Osteocyte (in vitro differentiated cells): ENCODE measurements around the gene AREL1. TPM values are rescaled to one million over a fixed set of nuclear protein-coding genes. Genes with fewer than 3 reads are reported as not detected.

Experiments
- DNase-seq: peaks from one replicate; pipeline ENCODE4 v3.0.0; 2021; ENCODE audit warnings: mixed read lengths; ENCODE audit not compliant: unreplicated experiment; ENCODE audit errors: extremely low spot score
- H3K27ac Mint-ChIP-seq: one replicate; pipeline ENCODE4 v1.8.0; 2021; ENCODE audit warnings: mild to moderate bottlenecking, mixed read lengths; ENCODE audit not compliant: unreplicated experiment
- H3K27me3 Mint-ChIP-seq: one replicate; pipeline ENCODE4 v1.8.0; 2021; ENCODE audit warnings: mixed read lengths; ENCODE audit not compliant: unreplicated experiment
- H3K36me3 Mint-ChIP-seq: one replicate; pipeline ENCODE4 v1.8.0; 2021; ENCODE audit warnings: mixed read lengths; ENCODE audit not compliant: unreplicated experiment
- H3K4me1 Mint-ChIP-seq: one replicate; pipeline ENCODE4 v1.8.0; 2021; ENCODE audit warnings: mixed read lengths; ENCODE audit not compliant: unreplicated experiment
- H3K4me3 Mint-ChIP-seq: one replicate; pipeline ENCODE4 v1.8.0; 2021; ENCODE audit warnings: mild to moderate bottlenecking, moderate library complexity, mixed read lengths; ENCODE audit not compliant: unreplicated experiment
- H3K9me3 Mint-ChIP-seq: one replicate; pipeline ENCODE4 v1.8.0; 2021; ENCODE audit warnings: mixed read lengths; ENCODE audit not compliant: unreplicated experiment
- CTCF ChIP-seq: fragments of 200-600 bp; sonication (generic); IDR thresholded peaks from 2 replicates; pipeline ENCODE4 v1.5.0; 2021; ENCODE audit warnings: antibody characterized with exemption, mild to moderate bottlenecking, moderate library complexity
- total RNA-seq: library from RNA; stranded (reverse); gene quantifications from 2 replicates; pipeline ENCODE4 v1.2.1, GENCODE V29; 2021

Gene AREL1
- total RNA-seq, 1 donor from 2014 or later = 45.6 TPM

GRCh38 chr14:74656964-74657363 lies 55.9 kb downstream of the AREL1 start:
- peaks cover 20% of the 10 kb centered on the region for H3K36me3 Mint-ChIP-seq
- DNase-seq = no peak
- H3K27me3 Mint-ChIP-seq = no peaks in the 10 kb centered on the region
- TF ChIP-seq CTCF = no peak
- no peak overlapping the region for H3K4me3 Mint-ChIP-seq
- H3K4me1 Mint-ChIP-seq = peaks cover 65% of the 10 kb centered on the region
- no peak overlapping the region for H3K27ac Mint-ChIP-seq
- H3K9me3 Mint-ChIP-seq = no peaks in the 10 kb centered on the region

DNA sequence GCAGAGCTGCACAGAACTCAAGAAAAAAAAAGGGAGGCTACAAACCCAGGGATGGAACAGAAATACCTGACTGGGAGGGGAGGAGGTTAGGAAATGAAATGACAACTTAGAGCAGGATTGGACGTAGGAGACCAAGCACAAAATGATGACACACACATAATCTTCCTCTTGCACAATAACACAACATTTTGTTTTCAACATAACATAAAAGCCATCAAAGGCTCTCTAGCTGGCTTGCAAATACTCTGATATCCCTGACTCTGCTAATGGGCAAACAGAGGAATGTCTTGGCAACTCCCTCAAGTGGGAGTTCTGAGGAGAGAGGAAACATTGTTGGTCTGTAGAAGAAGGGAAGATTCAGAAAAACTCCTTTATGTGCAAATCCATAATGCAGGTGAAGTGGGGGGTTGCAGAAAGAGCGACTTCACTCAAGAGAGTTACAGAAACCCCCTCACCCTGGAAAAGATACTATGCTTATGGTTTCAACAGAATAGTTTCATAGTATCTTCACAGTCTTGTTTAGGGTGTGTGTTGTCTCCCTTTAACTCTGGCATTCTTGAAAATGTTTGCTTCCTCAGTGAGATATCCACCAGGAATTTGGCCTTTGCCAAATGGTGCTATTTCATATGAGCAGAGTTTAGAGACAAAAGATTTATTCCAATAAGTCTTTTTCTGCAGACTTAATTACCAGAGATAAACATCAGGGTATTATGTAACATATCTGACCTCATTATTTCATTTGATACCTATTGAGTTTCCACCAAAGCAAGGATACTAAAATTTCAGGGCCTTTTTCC lies 57.1 kb downstream of the AREL1 start:
- no peaks in the 10 kb centered on the region for H3K27me3 Mint-ChIP-seq
- H3K4me3 Mint-ChIP-seq = no peak overlapping the region
- no peaks in the 10 kb centered on the region for H3K9me3 Mint-ChIP-seq
- TF ChIP-seq CTCF = no peak
- no peak overlapping the region for H3K27ac Mint-ChIP-seq
- no peak for DNase-seq
- H3K36me3 Mint-ChIP-seq = peaks cover 13% of the 10 kb centered on the region
- peaks cover 71% of the 10 kb centered on the region for H3K4me1 Mint-ChIP-seq

DNA sequence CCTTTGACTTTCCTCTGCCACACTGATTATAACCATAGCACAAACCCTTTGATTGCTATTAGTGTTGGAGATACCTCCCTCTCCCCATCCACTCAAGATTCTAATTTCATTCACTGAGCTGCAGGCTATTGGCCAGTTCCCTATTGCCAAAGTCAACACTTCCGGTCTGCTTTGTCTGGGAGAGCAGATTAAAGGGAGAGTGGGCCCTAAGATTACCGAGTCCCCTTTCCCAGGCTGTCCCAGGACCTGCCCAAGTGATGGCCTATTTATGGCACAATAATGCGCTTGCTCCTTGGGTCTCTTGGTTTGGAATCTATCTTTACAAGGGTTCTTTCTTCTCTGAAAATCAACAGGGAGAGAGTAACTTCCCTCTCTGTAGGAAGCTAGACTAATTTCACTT lies 57.9 kb downstream of the AREL1 start:
- no peak overlapping the region for H3K4me3 Mint-ChIP-seq
- H3K27ac Mint-ChIP-seq = peak overlapping the region; percentile 7
- peaks cover 12% of the 10 kb centered on the region for H3K36me3 Mint-ChIP-seq
- TF ChIP-seq CTCF = no peak
- H3K9me3 Mint-ChIP-seq = no peaks in the 10 kb centered on the region
- DNase-seq = no peak
- peaks cover 75% of the 10 kb centered on the region for H3K4me1 Mint-ChIP-seq
- no peaks in the 10 kb centered on the region for H3K27me3 Mint-ChIP-seq

DNA sequence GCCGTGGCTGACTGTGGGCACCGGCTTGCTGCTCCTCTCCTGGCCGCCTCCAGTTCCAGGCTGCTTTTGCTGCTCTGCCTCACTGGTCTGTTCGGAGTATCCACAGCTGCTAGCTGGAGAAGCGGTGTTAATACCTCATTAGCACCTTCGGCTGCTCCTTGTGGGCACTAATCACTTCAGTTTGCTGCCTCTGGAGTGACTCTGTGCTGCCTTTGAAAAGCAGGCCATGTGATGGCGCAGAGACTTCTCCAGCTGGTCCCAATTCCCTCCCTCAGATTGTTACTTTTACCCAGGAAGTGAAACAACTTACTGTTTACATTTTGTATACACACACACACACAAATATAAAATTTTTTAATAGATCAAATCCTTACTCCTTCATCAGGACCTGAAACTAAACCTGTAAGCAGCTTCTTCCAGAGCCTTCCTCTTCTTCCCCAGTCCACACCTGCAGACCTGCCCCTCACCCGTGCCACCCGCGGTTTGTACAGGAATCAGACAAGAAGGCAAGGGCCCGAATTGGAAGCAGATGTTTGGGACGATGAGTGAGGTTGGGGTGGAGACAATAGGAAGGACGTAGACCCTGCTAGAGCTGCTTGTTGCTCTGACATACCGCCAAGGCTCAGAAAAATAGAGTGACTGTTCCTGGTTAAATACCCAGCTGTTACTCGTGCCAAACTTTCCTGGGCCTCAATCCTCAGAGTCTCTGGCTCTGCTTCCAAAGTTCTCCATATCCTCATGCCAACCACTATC lies 59.3 kb downstream of the AREL1 start:
- peaks cover 76% of the 10 kb centered on the region for H3K4me1 Mint-ChIP-seq
- no peaks in the 10 kb centered on the region for H3K27me3 Mint-ChIP-seq
- TF ChIP-seq CTCF = no peak
- H3K27ac Mint-ChIP-seq = peak overlapping the region; percentile 7
- no peak for DNase-seq
- peaks cover 2% of the 10 kb centered on the region for H3K36me3 Mint-ChIP-seq
- H3K4me3 Mint-ChIP-seq = no peak overlapping the region
- no peaks in the 10 kb centered on the region for H3K9me3 Mint-ChIP-seq

DNA sequence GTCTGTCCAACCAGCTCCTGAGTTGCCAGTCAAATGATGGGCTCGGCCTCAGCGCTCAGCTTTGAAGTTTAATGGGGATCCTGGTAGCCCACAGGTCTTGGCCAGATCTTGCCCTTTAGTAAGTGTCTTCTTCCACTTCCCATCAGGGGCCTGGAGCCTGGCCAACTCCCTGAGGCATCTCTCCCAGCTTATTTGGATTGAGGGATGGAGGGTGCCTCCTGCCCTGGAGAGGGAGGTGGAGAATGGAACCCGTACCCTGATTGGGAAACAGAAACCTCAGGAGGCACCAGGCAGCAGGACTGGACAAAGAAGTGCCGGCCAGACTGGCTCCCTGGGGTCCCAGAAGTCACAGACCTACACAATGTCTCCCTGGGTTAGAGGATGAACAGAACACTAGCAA lies 60.3 kb downstream of the AREL1 start:
- H3K36me3 Mint-ChIP-seq = no peaks in the 10 kb centered on the region
- no peaks in the 10 kb centered on the region for H3K27me3 Mint-ChIP-seq
- no peak overlapping the region for H3K27ac Mint-ChIP-seq
- H3K9me3 Mint-ChIP-seq = no peaks in the 10 kb centered on the region
- H3K4me1 Mint-ChIP-seq = peaks cover 81% of the 10 kb centered on the region
- no peak overlapping the region for H3K4me3 Mint-ChIP-seq
- TF ChIP-seq CTCF = no peak
- DNase-seq = no peak
